Peyer's patch (tissue), 4 donors: ENCODE data around the gene LRCOL1.
"Not testable (repeated sequence)": the region's sequence is repeated elsewhere in the genome, so short reads cannot be mapped to it uniquely, and the experiment has no call there.

Experiments used
- POLR2A ChIP-seq, 2 donors: fragments of 450-650 bp; IDR thresholded peaks; one replicate each; pipeline ENCODE4 v1.5.1; 2017; ENCODE audit warnings: antibody characterized with exemption in 2 of 2, mild to moderate bottlenecking in 2 of 2, moderate library complexity in 2 of 2
- TF ChIP-seq, protein P1 (sequence below), 6 experiments: fragments of 450-650 bp in 4 of 6; fragments of 200-600 bp in 2 of 6; sonication (generic) in 1 of 6; IDR thresholded peaks; one replicate each; pipeline ENCODE4 v1.5.1; 2017 to 2019; ENCODE audit warnings: antibody characterized with exemption in 6 of 6, mild to moderate bottlenecking in 3 of 6, moderate library complexity in 1 of 6

DNA sequence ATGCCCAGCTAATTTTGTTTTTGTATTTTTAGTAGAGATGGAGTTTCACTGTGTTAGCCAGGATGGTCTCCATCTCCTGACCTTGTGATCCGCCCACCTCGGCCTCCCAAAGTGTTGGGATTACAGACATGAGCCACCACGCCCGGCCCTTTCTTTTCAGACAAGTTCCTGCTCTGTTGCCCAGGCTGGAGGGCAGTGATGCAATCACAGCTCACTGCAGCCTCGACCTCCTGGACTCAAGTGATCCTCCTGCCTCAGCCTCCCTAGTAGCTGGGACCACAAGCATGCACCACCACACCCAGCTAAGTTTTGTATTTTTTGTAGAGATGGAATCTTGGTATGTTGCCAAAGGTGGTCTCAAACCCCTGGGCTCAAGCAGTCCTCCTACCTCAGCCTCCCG lies 10.9 kb downstream of the LRCOL1 start:
- TF ChIP-seq, protein P1, sequence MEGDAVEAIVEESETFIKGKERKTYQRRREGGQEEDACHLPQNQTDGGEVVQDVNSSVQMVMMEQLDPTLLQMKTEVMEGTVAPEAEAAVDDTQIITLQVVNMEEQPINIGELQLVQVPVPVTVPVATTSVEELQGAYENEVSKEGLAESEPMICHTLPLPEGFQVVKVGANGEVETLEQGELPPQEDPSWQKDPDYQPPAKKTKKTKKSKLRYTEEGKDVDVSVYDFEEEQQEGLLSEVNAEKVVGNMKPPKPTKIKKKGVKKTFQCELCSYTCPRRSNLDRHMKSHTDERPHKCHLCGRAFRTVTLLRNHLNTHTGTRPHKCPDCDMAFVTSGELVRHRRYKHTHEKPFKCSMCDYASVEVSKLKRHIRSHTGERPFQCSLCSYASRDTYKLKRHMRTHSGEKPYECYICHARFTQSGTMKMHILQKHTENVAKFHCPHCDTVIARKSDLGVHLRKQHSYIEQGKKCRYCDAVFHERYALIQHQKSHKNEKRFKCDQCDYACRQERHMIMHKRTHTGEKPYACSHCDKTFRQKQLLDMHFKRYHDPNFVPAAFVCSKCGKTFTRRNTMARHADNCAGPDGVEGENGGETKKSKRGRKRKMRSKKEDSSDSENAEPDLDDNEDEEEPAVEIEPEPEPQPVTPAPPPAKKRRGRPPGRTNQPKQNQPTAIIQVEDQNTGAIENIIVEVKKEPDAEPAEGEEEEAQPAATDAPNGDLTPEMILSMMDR (IDR thresholded peaks at IDR 0.05) = not testable (repeated sequence)
- not testable (repeated sequence) for TF ChIP-seq POLR2A (IDR thresholded peaks at IDR 0.05)
